GM23338 (cell line): Measurements from ENCODE around the gene NR4A2. TPM values are rescaled to one million over a fixed set of nuclear protein-coding genes. Genes with fewer than 3 reads are reported as not detected.

ENCODE experiments used
- ATAC-seq: fragments of 200-7000 bp; cut with Tn5 transposase; 3 replicates; pipeline ENCODE4 v1.9.1; 2020
- DNase-seq: peaks from one replicate; pipeline ENCODE4 v3.0.0-alpha.2; 2015; ENCODE audit warnings: low spot score
- H2AFZ ChIP-seq: fragments of 200-600 bp; sonication (generic); 2 replicates; pipeline ENCODE4 v1.8.0; 2016; ENCODE audit warnings: antibody characterized with exemption, mild to moderate bottlenecking, moderate library complexity
- H3F3A ChIP-seq: fragments of 200-600 bp; sonication (generic); replicated peaks from 2 replicates; pipeline ENCODE4 v1.8.0; 2017; ENCODE audit warnings: antibody characterized with exemption, mixed run types, low read depth
- H3K27ac ChIP-seq: fragments of 200-600 bp; sonication (generic); 2 replicates; pipeline ENCODE4 v1.6.1; 2016; ENCODE audit warnings: low read depth
- H3K27me3 ChIP-seq: fragments of 200-600 bp; sonication (generic); 2 replicates; pipeline ENCODE4 v1.8.0; 2016; ENCODE audit warnings: mild to moderate bottlenecking, mixed run types, moderate library complexity; ENCODE audit not compliant: insufficient read depth
- H3K36me3 ChIP-seq: fragments of 200-600 bp; sonication (generic); 2 replicates; pipeline ENCODE4 v1.8.0; 2016; ENCODE audit warnings: mild to moderate bottlenecking; ENCODE audit not compliant: insufficient read depth
- H3K4me1 ChIP-seq: fragments of 200-600 bp; sonication (generic); 2 replicates; pipeline ENCODE4 v1.8.0; 2016; ENCODE audit warnings: mild to moderate bottlenecking, moderate library complexity; ENCODE audit not compliant: insufficient read depth
- H3K4me2 ChIP-seq: fragments of 200-600 bp; sonication (generic); 2 replicates; pipeline ENCODE4 v1.7.1; 2017; ENCODE audit warnings: mixed run types
- H3K4me3 ChIP-seq: fragments of 200-600 bp; sonication (generic); 2 replicates; pipeline ENCODE4 v1.6.1; 2016; ENCODE audit warnings: mixed run types
- H3K79me2 ChIP-seq: fragments of 200-600 bp; sonication (generic); replicated peaks from 2 replicates; pipeline ENCODE4 v1.8.0; 2017; ENCODE audit warnings: mild to moderate bottlenecking; ENCODE audit not compliant: insufficient read depth
- H3K9me2 ChIP-seq: fragments of 200-600 bp; sonication (generic); 2 replicates; pipeline ENCODE4 v1.8.0; 2017; ENCODE audit not compliant: insufficient read depth
- H4K20me1 ChIP-seq: fragments of 200-600 bp; sonication (generic); replicated peaks from 2 replicates; pipeline ENCODE4 v1.8.0; 2017; ENCODE audit warnings: mild to moderate bottlenecking; ENCODE audit not compliant: insufficient read depth
- H3K27ac Mint-ChIP-seq: 2 replicates; pipeline ENCODE4 v1.8.0; 2020; ENCODE audit warnings: inconsistent platforms, mild to moderate bottlenecking, moderate library complexity, mixed read lengths
- H3K27me3 Mint-ChIP-seq: 3 replicates; pipeline ENCODE4 v1.8.0; 2022; ENCODE audit warnings: low read depth, mild to moderate bottlenecking, moderate library complexity, mixed read lengths, inconsistent platforms; ENCODE audit not compliant: insufficient read depth, poor library complexity
- H3K36me3 Mint-ChIP-seq: 3 replicates; pipeline ENCODE4 v1.8.0; 2021; ENCODE audit warnings: low read depth, mild to moderate bottlenecking, inconsistent platforms, moderate library complexity, mixed read lengths
- H3K4me1 Mint-ChIP-seq: 3 replicates; pipeline ENCODE4 v1.8.0; 2020; ENCODE audit warnings: mild to moderate bottlenecking, inconsistent platforms, mixed read lengths
- H3K4me3 Mint-ChIP-seq: 3 replicates; pipeline ENCODE4 v1.8.0; 2021; ENCODE audit warnings: moderate library complexity, mild to moderate bottlenecking, inconsistent platforms, mixed read lengths
- H3K9me3 Mint-ChIP-seq: 3 replicates; pipeline ENCODE4 v1.8.0; 2020; ENCODE audit warnings: moderate library complexity, mild to moderate bottlenecking, inconsistent platforms, mixed read lengths
- CREB1 ChIP-seq: fragments of 250-450 bp; sonication (Bioruptor Pico); IDR thresholded peaks from 2 replicates; pipeline ENCODE4 v1.5.0; 2020; ENCODE audit warnings: low read depth, mild to moderate bottlenecking, moderate library complexity
- CTCF ChIP-seq, 2 experiments: fragments of 200-600 bp in 1 of 2; sonication (generic) in 1 of 2; conservative IDR thresholded peaks; 2 replicates each; pipeline versions ENCODE4 v1.5.1 to v1.6.1; 2016 to 2017; ENCODE audit warnings: antibody characterized with exemption in 2 of 2, low read depth in 2 of 2, mild to moderate bottlenecking in 2 of 2, moderate library complexity in 1 of 2
- ETS1 ChIP-seq: IDR thresholded peaks from 2 replicates; pipeline ENCODE4 v1.6.1; 2016; ENCODE audit warnings: antibody characterized with exemption
- EZH2 ChIP-seq: fragments of 200-600 bp; sonication (generic); IDR thresholded peaks from one replicate; pipeline ENCODE4 v1.8.0; 2017; ENCODE audit warnings: antibody characterized with exemption, mild to moderate bottlenecking, low read depth; ENCODE audit not compliant: unreplicated experiment
- EZH2phosphoT487 ChIP-seq: fragments of 200-600 bp; sonication (generic); IDR thresholded peaks from one replicate; pipeline ENCODE4 v1.8.1; 2018; ENCODE audit warnings: antibody characterized with exemption; ENCODE audit not compliant: unreplicated experiment
- JUNB ChIP-seq: IDR thresholded peaks from one replicate; pipeline ENCODE4 v1.6.1; 2016; ENCODE audit warnings: antibody characterized with exemption; ENCODE audit not compliant: unreplicated experiment
- NANOG ChIP-seq: IDR thresholded peaks from 2 replicates; pipeline ENCODE4 v1.6.1; 2016; ENCODE audit warnings: antibody characterized with exemption, borderline replicate concordance
- POLR2AphosphoS5 ChIP-seq: IDR thresholded peaks from 2 replicates; pipeline ENCODE4 v1.6.1; 2016; ENCODE audit warnings: antibody characterized with exemption, low read depth
- REST ChIP-seq: IDR thresholded peaks from one replicate; pipeline ENCODE4 v1.6.1; 2018; ENCODE audit warnings: antibody characterized with exemption; ENCODE audit not compliant: unreplicated experiment
- STAT1 ChIP-seq: IDR thresholded peaks from one replicate; pipeline ENCODE4 v1.6.1; 2016; ENCODE audit warnings: antibody characterized with exemption; ENCODE audit not compliant: unreplicated experiment
- ZNF114 ChIP-seq: fragments of 250-450 bp; sonication (Bioruptor Pico); IDR thresholded peaks from 2 replicates; pipeline ENCODE4 v1.5.0; 2020; ENCODE audit warnings: mild to moderate bottlenecking, moderate library complexity
- ZNF331 ChIP-seq: fragments of 250-450 bp; sonication (Bioruptor Pico); IDR thresholded peaks from 2 replicates; pipeline ENCODE4 v1.5.0; 2020; ENCODE audit warnings: low read depth, mild to moderate bottlenecking, moderate library complexity
- ZNF462 ChIP-seq: fragments of 250-450 bp; sonication (Bioruptor Pico); IDR thresholded peaks from 2 replicates; pipeline ENCODE4 v1.5.0; 2020; ENCODE audit warnings: mild to moderate bottlenecking, moderate library complexity
- polyA plus RNA-seq: library from polyadenylated mRNA; unstranded; fragments of >200 nt; fragmentation: Nextera tagmentation; extraction: Ambion mirVana; gene quantifications from 2 replicates; pipeline ENCODE4 v1.2.1, GENCODE V29; 2016
- total RNA-seq: library from RNA; depleted of rRNA; stranded (reverse); fragments of >200 nt; shearing (Covaris generic); gene quantifications from 2 replicates; pipeline ENCODE4 v1.2.3, GENCODE V29; 2014

The NR4A2 gene
- total and polyA plus RNA-seq, 2 experiments from 2014 or later: 0.49 to 0.71 TPM

- Mint-ChIP-seq H3K36me3 (no peaks in the 10 kb centered on the region), H3K4me1 (peaks cover 10% of the 10 kb centered on the region; the same call in 2 of the 3 replicates), H3K27me3 (no peaks in the 10 kb centered on the region), H3K27ac (no peak overlapping the region), H3K4me3 (no peak overlapping the region), H3K9me3 (peaks cover 3% of the 10 kb centered on the region; the same call in 1 of the 3 replicates)
- Histone ChIP-seq H3K79me2 (no peaks in the 10 kb centered on the region), H3K9me2 (no peaks in the 10 kb centered on the region), H3K4me3 (no peak overlapping the region), H3K4me1 (0 out of 2 replicates have a peak, but pooled peaks cover 3% of the 10 kb centered on the region), H3K36me3 (no peaks in the 10 kb centered on the region), H3K4me2 (no peak overlapping the region), H4K20me1 (no peaks in the 10 kb centered on the region), H3K27ac (no peak overlapping the region), H3F3A (no peaks in the 10 kb centered on the region), H2AFZ (peak overlapping the region; percentile 21; the same call in 1 of the 2 replicates), H3K27me3 (no peaks in the 10 kb centered on the region)
- DNase-seq (no peak), ATAC-seq (no peak)
- TF ChIP-seq EZH2: no peak
- TF ChIP-seq ETS1: no peak
- no peak for TF ChIP-seq ZNF331 (CRISPR knock-in tag)
- TF ChIP-seq POLR2AphosphoS5: no peak
- TF ChIP-seq NANOG: no peak
- TF ChIP-seq ZNF114: no peak
- TF ChIP-seq CTCF (conservative IDR thresholded peaks at IDR 0.05; ENCODE audit: low read depth in 2 of 2): no peak
- TF ChIP-seq REST: no peak
- TF ChIP-seq EZH2phosphoT487: no peak
- no peak for TF ChIP-seq JUNB
- no peak for TF ChIP-seq STAT1
- TF ChIP-seq ZNF462 (CRISPR knock-in tag): no peak
- TF ChIP-seq CREB1 (CRISPR knock-in tag): no peak
These were observed 18.0 kb upstream of the NR4A2 start for GRCh38 chr2:156350374-156351142.
